SK-N-SH (cell line): ENCODE measurements around the gene COX4I2. TPM values are rescaled to one million over a fixed set of nuclear protein-coding genes. Genes with fewer than 3 reads are reported as not detected.

Experiments
- CTCF ChIA-PET: fragments of 300-600, 350-600 bp; formaldehyde crosslinking; extraction: SDS; loops from one replicate; lab custom pipeline; 2021; lab: Yijun Ruan, JAX
- POLR2A ChIA-PET: fragments of 350-600 bp; sonication (Branson Sonifier 250); formaldehyde crosslinking; extraction: SDS; loops from one replicate; lab custom pipeline; 2020; ENCODE audit warnings: antibody characterized with exemption, inconsistent platforms; lab: Yijun Ruan, JAX
- DNase-seq: peaks from one replicate; pipeline ENCODE4 v3.0.0; 2012
- H2AFZ ChIP-seq: fragments of 200-600 bp; sonication (generic); 2 replicates; pipeline ENCODE4 v1.8.1; 2016; ENCODE audit warnings: antibody characterized with exemption, mild to moderate bottlenecking, low read depth
- H3F3A ChIP-seq: fragments of 200-600 bp; sonication (generic); replicated peaks from 2 replicates; pipeline ENCODE3; 2016; ENCODE audit warnings: antibody characterized with exemption, mild to moderate bottlenecking; ENCODE audit not compliant: insufficient read depth
- H3K27ac ChIP-seq, 2 experiments: fragments of 200-500 bp in 1 of 2; fragments of 200-600 bp in 1 of 2; sonication (Bioruptor generic) in 1 of 2; sonication (generic), shearing (Covaris generic) in 1 of 2; 2 replicates each; pipeline versions ENCODE4 v1.5.1 to v1.6.1; 2014 to 2016; ENCODE audit warnings: low read depth in 2 of 2, inconsistent platforms in 1 of 2, low read length in 1 of 2, mild to moderate bottlenecking in 1 of 2, mixed read lengths in 1 of 2
- H3K27me3 ChIP-seq: fragments of 200-600 bp; sonication (generic), shearing (Covaris generic); 2 replicates; pipeline ENCODE4 v1.6.1; 2016; ENCODE audit warnings: mixed run types; ENCODE audit not compliant: insufficient read depth
- H3K36me3 ChIP-seq, 2 experiments: fragments of 200-500 bp in 1 of 2; fragments of 200-600 bp in 1 of 2; sonication (Bioruptor generic) in 1 of 2; sonication (generic) in 1 of 2; replicated peaks in 1 of 2; 2 replicates each; pipeline versions ENCODE3 to v1.5.1; 2014 to 2016; ENCODE audit warnings: low read length in 1 of 2, mild to moderate bottlenecking in 1 of 2; ENCODE audit not compliant: insufficient read depth in 2 of 2, control insufficient read depth in 1 of 2
- H3K4me1 ChIP-seq, 2 experiments: fragments of 200-500 bp in 1 of 2; fragments of 200-600 bp in 1 of 2; sonication (Bioruptor generic) in 1 of 2; sonication (generic), shearing (Covaris generic) in 1 of 2; 2 replicates each; pipeline versions ENCODE4 v1.5.1 to v1.6.1; 2014 to 2016; ENCODE audit warnings: low read depth in 1 of 2, low read length in 1 of 2, mixed run types in 1 of 2; ENCODE audit not compliant: insufficient read depth in 2 of 2, control insufficient read depth in 1 of 2
- H3K4me2 ChIP-seq: fragments of 200-600 bp; sonication (generic), shearing (Covaris generic); 2 replicates; pipeline ENCODE4 v1.6.1; 2017; ENCODE audit warnings: mixed run types
- H3K4me3 ChIP-seq, 2 experiments: fragments of 200-500 bp in 1 of 2; fragments of 200-600 bp in 1 of 2; sonication (Bioruptor generic) in 1 of 2; sonication (generic), shearing (Covaris generic) in 1 of 2; 2 replicates each; pipeline versions ENCODE4 v1.5.1 to v1.8.1; 2014 to 2016; ENCODE audit warnings: low read depth in 2 of 2, inconsistent platforms in 1 of 2, low read length in 1 of 2, mild to moderate bottlenecking in 1 of 2, mixed read lengths in 1 of 2, moderate library complexity in 1 of 2
- H3K79me2 ChIP-seq: fragments of 200-600 bp; sonication (generic); 2 replicates; pipeline ENCODE4 v1.8.1; 2017; ENCODE audit warnings: mild to moderate bottlenecking; ENCODE audit not compliant: insufficient read depth
- H3K9ac ChIP-seq: fragments of 200-600 bp; sonication (generic); 2 replicates; pipeline ENCODE4 v1.6.1; 2017; ENCODE audit warnings: mixed run types
- H3K9me2 ChIP-seq: fragments of 200-600 bp; sonication (generic); 2 replicates; pipeline ENCODE4 v1.6.1; 2017; ENCODE audit warnings: mixed run types
- H3K9me3 ChIP-seq: fragments of 200-600 bp; sonication (generic); 2 replicates; pipeline ENCODE4 v1.6.1; 2017; ENCODE audit warnings: mixed run types, mild to moderate bottlenecking, moderate library complexity
- H4K20me1 ChIP-seq: fragments of 200-600 bp; sonication (generic); 2 replicates; pipeline ENCODE4 v1.6.1; 2017; ENCODE audit warnings: mild to moderate bottlenecking, mixed run types; ENCODE audit not compliant: insufficient read depth
- CHD2 ChIP-seq: fragments of 150-350 bp; IDR thresholded peaks from 2 replicates; pipeline ENCODE4 v1.6.1; 2018; ENCODE audit warnings: low read length; ENCODE audit not compliant: partially characterized antibody
- ELF1 ChIP-seq: IDR thresholded peaks from 2 replicates; pipeline ENCODE4 v1.4.0; 2012
- EP300 ChIP-seq, 2 experiments: IDR thresholded peaks; 2 replicates each; pipeline versions ENCODE4 v1.4.0 to v1.6.1; 2012; ENCODE audit warnings: borderline replicate concordance in 1 of 2, low read depth in 1 of 2, low read length in 1 of 2
- FOSL2 ChIP-seq: IDR thresholded peaks from 2 replicates; pipeline ENCODE4 v1.4.0; 2012; ENCODE audit warnings: low read depth, mild to moderate bottlenecking, moderate library complexity, borderline replicate concordance
- FOXM1 ChIP-seq: IDR thresholded peaks from 2 replicates; pipeline ENCODE4 v1.4.0; 2012; ENCODE audit warnings: low read depth, mild to moderate bottlenecking
- GABPA ChIP-seq: IDR thresholded peaks from 2 replicates; pipeline ENCODE4 v1.4.0; 2012; ENCODE audit warnings: low read depth, mild to moderate bottlenecking
- IRF3 ChIP-seq: fragments of 150-350 bp; IDR thresholded peaks from 2 replicates; pipeline ENCODE4 v1.6.1; 2016; ENCODE audit warnings: mild to moderate bottlenecking, low read depth, low read length
- MAX ChIP-seq: IDR thresholded peaks from 2 replicates; pipeline ENCODE4 v1.4.0; 2012; ENCODE audit warnings: low read depth
- MXI1 ChIP-seq: IDR thresholded peaks from 2 replicates; pipeline ENCODE4 v1.6.1; 2012; ENCODE audit warnings: mild to moderate bottlenecking, low read depth, low read length, improper control_type of control experiment
- PBX3 ChIP-seq: IDR thresholded peaks from 2 replicates; pipeline ENCODE4; 2012
- RAD21 ChIP-seq: IDR thresholded peaks from 2 replicates; pipeline ENCODE4 v1.6.1; 2012; ENCODE audit warnings: mild to moderate bottlenecking, low read length
- RXRA ChIP-seq: IDR thresholded peaks from 2 replicates; pipeline ENCODE4 v1.4.0; 2012; ENCODE audit warnings: low read depth, mild to moderate bottlenecking, borderline replicate concordance
- SIN3A ChIP-seq: IDR thresholded peaks from 2 replicates; pipeline ENCODE4 v1.6.1; 2012; ENCODE audit warnings: low read depth, mild to moderate bottlenecking, low read length, moderate library complexity, borderline replicate concordance
- SMC3 ChIP-seq: IDR thresholded peaks from 2 replicates; pipeline ENCODE4 v1.6.1; 2012; ENCODE audit warnings: low read depth, low read length, improper control_type of control experiment
- TAF1 ChIP-seq: IDR thresholded peaks from 2 replicates; pipeline ENCODE4 v1.6.1; 2012; ENCODE audit warnings: low read depth, mild to moderate bottlenecking, low read length, moderate library complexity, borderline replicate concordance
- TCF12 ChIP-seq: IDR thresholded peaks from 2 replicates; pipeline ENCODE4 v1.4.0; 2012
- TEAD4 ChIP-seq: IDR thresholded peaks from 2 replicates; pipeline ENCODE4 v1.4.0; 2012; ENCODE audit warnings: mild to moderate bottlenecking, borderline replicate concordance; ENCODE audit not compliant: insufficient read depth
- USF2 ChIP-seq: fragments of 150-350 bp; IDR thresholded peaks from 2 replicates; pipeline ENCODE4 v1.6.1; 2017; ENCODE audit warnings: antibody characterized with exemption, low read length, low read depth, borderline replicate concordance
- YY1 ChIP-seq: IDR thresholded peaks from 2 replicates; pipeline ENCODE4 v1.4.0; 2012; ENCODE audit warnings: low read depth, mild to moderate bottlenecking
- WGBS: methylation state at CpG from one replicate; pipeline ENCODE4 v1.1.6; 2017; ENCODE audit warnings: low lambda C conversion rate; 5-methylcytosine and 5-hydroxymethylcytosine counted together
- polyA plus RNA-seq, 3 experiments: library from polyadenylated mRNA; depleted of rRNA; stranded (reverse); fragments of >200 nt; gene quantifications; 2 replicates each; pipeline ENCODE4 v1.2.3, GENCODE V29; 2012
- TF ChIP-seq, protein P1 (sequence below): IDR thresholded peaks from 2 replicates; pipeline ENCODE4 v1.4.0; 2012; ENCODE audit warnings: low read depth, borderline replicate concordance
- TF ChIP-seq, protein P2 (sequence below): IDR thresholded peaks from 2 replicates; pipeline ENCODE4 v1.6.1; 2012; ENCODE audit warnings: mild to moderate bottlenecking, low read depth, low read length, moderate library complexity
- TF ChIP-seq, protein P3 (sequence below): IDR thresholded peaks from 2 replicates; pipeline ENCODE4 v1.4.0; 2012; ENCODE audit warnings: low read depth, borderline replicate concordance

Gene COX4I2
- polyA plus RNA-seq, 1 of the 3 experiments (the other 2 are of a cell fraction): 0.21 TPM

- 28% methylated on average over 9 of the region's 11 CpGs for WGBS
- DNase-seq: no peak
- Histone ChIP-seq H3F3A (peaks cover 46% of the 10 kb centered on the region), H3K36me3 (no peaks in the 10 kb centered on the region), H3K27ac (peak overlapping the region in 1 of 2 experiments; percentile 91; a peak in 2 of 4 replicates), H3K9ac (peak overlapping the region; percentile 6; the same call in 1 of the 2 replicates), H3K27me3 (no peaks in the 10 kb centered on the region), H4K20me1 (no peaks in the 10 kb centered on the region), H3K9me2 (no peaks in the 10 kb centered on the region), H3K79me2 (peaks cover 3% of the 10 kb centered on the region; the same call in 1 of the 2 replicates), H3K4me2 (peak overlapping the region; percentile 38; the same call in 1 of the 2 replicates), H2AFZ (no peak overlapping the region), H3K4me1 (peaks cover 6 to 10% of the 10 kb centered on the region in 2 experiments; a peak in 1 of 4 replicates), H3K9me3 (no peaks in the 10 kb centered on the region), H3K4me3 (no peak overlapping the region)
- ChIA-PET POLR2A (interaction anchor here (0.8 to 1.4 kb wide), 4 partner anchors 11 to 20 kb away, joined by 3 to 8 read pairs (median 4); partner anchors contain the start of gene ID1), CTCF (interaction anchor here (1.1 to 3.6 kb wide), 4 partner anchors 16 to 31 kb away, joined by 4 to 31 read pairs (median 5); no protein-coding TSS in a partner anchor)
- TF ChIP-seq TAF1 (no peak), FOSL2 (peak; percentile 91), TEAD4 (no peak), CHD2 (no peak), PBX3 (no peak), IRF3 (no peak), YY1 (no peak), GABPA (no peak), EP300 (IDR thresholded peaks at IDR 0.05; ENCODE audit: borderline replicate concordance in 1 of 2, low read depth in 1 of 2, low read length in 1 of 2) (peak in 1 of 2 experiments; percentile 53; a peak in 1 of 4 replicates), RAD21 (no peak), USF2 (no peak), ELF1 (no peak), SMC3 (no peak), FOXM1 (no peak), MXI1 (no peak), TCF12 (peak; percentile 69), RXRA (peak; percentile 21; the same call in 1 of the 2 replicates), SIN3A (no peak), MAX (peak; percentile 50; the same call in 1 of the 2 replicates)
- TF ChIP-seq, protein P1, sequence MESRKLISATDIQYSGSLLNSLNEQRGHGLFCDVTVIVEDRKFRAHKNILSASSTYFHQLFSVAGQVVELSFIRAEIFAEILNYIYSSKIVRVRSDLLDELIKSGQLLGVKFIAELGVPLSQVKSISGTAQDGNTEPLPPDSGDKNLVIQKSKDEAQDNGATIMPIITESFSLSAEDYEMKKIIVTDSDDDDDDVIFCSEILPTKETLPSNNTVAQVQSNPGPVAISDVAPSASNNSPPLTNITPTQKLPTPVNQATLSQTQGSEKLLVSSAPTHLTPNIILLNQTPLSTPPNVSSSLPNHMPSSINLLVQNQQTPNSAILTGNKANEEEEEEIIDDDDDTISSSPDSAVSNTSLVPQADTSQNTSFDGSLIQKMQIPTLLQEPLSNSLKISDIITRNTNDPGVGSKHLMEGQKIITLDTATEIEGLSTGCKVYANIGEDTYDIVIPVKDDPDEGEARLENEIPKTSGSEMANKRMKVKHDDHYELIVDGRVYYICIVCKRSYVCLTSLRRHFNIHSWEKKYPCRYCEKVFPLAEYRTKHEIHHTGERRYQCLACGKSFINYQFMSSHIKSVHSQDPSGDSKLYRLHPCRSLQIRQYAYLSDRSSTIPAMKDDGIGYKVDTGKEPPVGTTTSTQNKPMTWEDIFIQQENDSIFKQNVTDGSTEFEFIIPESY: no peak
- TF ChIP-seq, protein P2, sequence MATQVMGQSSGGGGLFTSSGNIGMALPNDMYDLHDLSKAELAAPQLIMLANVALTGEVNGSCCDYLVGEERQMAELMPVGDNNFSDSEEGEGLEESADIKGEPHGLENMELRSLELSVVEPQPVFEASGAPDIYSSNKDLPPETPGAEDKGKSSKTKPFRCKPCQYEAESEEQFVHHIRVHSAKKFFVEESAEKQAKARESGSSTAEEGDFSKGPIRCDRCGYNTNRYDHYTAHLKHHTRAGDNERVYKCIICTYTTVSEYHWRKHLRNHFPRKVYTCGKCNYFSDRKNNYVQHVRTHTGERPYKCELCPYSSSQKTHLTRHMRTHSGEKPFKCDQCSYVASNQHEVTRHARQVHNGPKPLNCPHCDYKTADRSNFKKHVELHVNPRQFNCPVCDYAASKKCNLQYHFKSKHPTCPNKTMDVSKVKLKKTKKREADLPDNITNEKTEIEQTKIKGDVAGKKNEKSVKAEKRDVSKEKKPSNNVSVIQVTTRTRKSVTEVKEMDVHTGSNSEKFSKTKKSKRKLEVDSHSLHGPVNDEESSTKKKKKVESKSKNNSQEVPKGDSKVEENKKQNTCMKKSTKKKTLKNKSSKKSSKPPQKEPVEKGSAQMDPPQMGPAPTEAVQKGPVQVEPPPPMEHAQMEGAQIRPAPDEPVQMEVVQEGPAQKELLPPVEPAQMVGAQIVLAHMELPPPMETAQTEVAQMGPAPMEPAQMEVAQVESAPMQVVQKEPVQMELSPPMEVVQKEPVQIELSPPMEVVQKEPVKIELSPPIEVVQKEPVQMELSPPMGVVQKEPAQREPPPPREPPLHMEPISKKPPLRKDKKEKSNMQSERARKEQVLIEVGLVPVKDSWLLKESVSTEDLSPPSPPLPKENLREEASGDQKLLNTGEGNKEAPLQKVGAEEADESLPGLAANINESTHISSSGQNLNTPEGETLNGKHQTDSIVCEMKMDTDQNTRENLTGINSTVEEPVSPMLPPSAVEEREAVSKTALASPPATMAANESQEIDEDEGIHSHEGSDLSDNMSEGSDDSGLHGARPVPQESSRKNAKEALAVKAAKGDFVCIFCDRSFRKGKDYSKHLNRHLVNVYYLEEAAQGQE: no peak
- TF ChIP-seq, protein P3, sequence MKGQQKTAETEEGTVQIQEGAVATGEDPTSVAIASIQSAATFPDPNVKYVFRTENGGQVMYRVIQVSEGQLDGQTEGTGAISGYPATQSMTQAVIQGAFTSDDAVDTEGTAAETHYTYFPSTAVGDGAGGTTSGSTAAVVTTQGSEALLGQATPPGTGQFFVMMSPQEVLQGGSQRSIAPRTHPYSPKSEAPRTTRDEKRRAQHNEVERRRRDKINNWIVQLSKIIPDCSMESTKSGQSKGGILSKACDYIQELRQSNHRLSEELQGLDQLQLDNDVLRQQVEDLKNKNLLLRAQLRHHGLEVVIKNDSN: no peak
Observed at GRCh38 chr20:31593221-31594001, 44.3 kb upstream of the COX4I2 start.
